ENCODE measurements around the gene ST6GALNAC3. TPM values are rescaled to one million over a fixed set of nuclear protein-coding genes. Genes with fewer than 3 reads are reported as not detected.
"Not testable (repeated sequence)": the region's sequence is repeated elsewhere in the genome, so short reads cannot be mapped to it uniquely, and the experiment has no call there.

ST6GALNAC3 gene
- total and polyA plus RNA-seq, 4 donors, result 0.50 to 20.2 (median 5.9) TPM

DNA sequence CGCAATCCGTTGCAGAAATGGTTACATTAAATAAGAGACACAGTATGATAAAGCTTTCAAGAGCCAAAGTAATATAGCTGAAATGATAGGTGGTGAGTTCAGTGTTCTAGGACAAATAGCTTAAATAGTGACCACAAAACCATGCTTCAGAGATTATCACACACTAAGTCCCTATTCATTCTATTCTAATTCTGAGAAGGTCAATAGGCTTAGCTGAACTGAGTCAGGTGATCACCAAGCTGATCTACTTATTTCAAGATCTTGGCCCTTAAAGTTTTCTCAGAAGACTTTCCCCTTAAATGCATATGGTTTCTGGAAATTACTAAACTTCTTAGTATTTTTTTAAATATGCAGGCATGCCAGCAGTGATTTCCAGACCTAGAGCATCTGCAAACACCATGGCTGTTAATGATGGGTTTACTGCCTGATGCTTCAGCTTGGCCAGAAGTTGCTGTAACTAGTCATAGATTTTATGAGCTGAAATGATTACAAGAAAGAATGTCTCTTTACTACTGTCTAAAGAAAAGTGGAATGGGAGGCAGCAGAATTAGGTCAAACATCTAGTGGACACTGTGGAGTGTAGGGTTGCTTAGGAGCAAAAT is 242.9 kb downstream of the ST6GALNAC3 start:
- 95% methylated on average over 2 of the region's 2 CpGs for WGBS, 2 donors
- ATAC-seq (ENCODE audit: low FRiP score), result no peak
- Histone ChIP-seq H3K27me3 (ENCODE audit: control insufficient read depth in 1 of 2, insufficient read depth in 2 of 2, low read length in 1 of 2) (no peaks in the 10 kb centered on the region), H3K27ac (ENCODE audit: low read depth in 1 of 2, low read length in 2 of 2) (no peak overlapping the region), H3K4me3 (ENCODE audit: low read length in 2 of 2) (no peak overlapping the region), H3K4me1 (ENCODE audit: control insufficient read depth in 1 of 2, insufficient read depth in 2 of 2, low read length in 2 of 2) (no peaks in the 10 kb centered on the region), H3K36me3 (ENCODE audit: control insufficient read depth in 1 of 2, insufficient read depth in 2 of 2, low read length in 1 of 2) (peaks cover 0 to 3% of the 10 kb centered on the region in 2 donors), H3K9me3 (ENCODE audit: control insufficient read depth, low read length) (no peaks in the 10 kb centered on the region)
- intact Hi-C loops (cut with DNase I), result no loop called here
- DNase-seq, result no peak

DNA sequence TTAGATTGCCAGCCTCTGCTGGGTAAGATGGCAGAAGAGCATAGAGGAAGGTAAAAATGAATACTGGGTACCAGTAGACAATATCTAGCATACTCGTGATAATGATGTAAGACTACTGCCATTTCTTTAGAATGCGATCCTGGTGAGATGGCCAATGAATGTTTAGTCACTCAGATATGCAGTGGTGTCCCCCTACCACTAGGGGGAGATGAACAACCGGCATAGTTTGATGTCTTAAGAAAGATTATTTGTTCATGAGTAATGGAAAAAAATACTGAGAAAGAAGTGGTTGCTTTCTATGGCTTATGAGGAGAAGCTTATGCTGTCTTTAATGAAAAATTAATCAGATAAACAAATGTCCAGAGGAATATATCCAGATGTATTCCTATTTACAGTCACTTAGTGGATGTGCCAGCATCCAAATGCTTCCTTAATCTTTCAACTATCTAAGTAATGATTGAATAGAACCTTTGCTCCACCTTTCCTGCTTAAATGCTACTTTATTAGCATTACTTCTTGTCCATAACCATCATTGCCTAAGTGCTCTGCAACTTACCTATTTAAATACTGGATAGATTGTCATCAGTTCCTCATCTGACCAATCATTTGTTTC is 256.6 kb downstream of the ST6GALNAC3 start:
- WGBS, 2 donors, result 7 to 10% methylated on average over 3 of the region's 3 CpGs
- ATAC-seq (ENCODE audit: low FRiP score), result peak; percentile 71
- H3K36me3 ChIP-seq (ENCODE audit: control insufficient read depth in 1 of 2, insufficient read depth in 2 of 2, low read length in 1 of 2), result no peaks in the 10 kb centered on the region
- no peak overlapping the region for H3K4me3 ChIP-seq (ENCODE audit: low read length in 2 of 2)
- H3K9me3 ChIP-seq (ENCODE audit: control insufficient read depth, low read length), result no peaks in the 10 kb centered on the region
- intact Hi-C loops (cut with DNase I), result loop anchor here (2.0 to 10.0 kb wide), 4 partner anchors 176 to 796 kb away; partner anchors contain the start of gene ST6GALNAC5 (in 1 of the 2)
- DNase-seq, result no peak
- peaks cover 0 to 3% of the 10 kb centered on the region in 2 donors for H3K4me1 ChIP-seq (ENCODE audit: control insufficient read depth in 1 of 2, insufficient read depth in 2 of 2, low read length in 2 of 2)
- H3K27me3 ChIP-seq (ENCODE audit: control insufficient read depth in 1 of 2, insufficient read depth in 2 of 2, low read length in 1 of 2), result no peaks in the 10 kb centered on the region
- no peak overlapping the region for H3K27ac ChIP-seq (ENCODE audit: low read depth in 1 of 2, low read length in 2 of 2)

DNA sequence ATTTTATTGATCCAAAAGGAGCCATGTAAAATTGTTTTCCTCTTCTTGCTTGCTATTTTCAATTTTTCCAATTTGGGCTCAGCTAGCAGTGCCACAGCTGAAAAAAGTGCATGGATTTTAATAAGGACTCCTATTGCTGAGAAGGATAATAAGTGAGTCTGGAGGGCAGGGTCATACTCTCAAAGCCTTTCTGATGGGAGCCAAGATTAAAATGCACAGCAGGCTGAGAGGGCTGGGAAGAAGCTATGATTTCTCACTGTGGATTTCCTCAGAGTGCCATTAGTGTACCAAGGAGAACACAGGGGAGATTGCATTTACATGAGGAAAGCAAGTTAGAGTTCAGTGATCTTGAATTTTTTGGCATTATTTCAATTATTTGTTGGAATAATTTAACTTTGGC is 261.3 kb downstream of the ST6GALNAC3 start:
- Histone ChIP-seq H3K4me3 (ENCODE audit: low read length in 2 of 2) (no peak overlapping the region), H3K27ac (ENCODE audit: low read depth in 1 of 2, low read length in 2 of 2) (no peak overlapping the region), H3K4me1 (ENCODE audit: control insufficient read depth in 1 of 2, insufficient read depth in 2 of 2, low read length in 2 of 2) (peaks cover 0 to 6% of the 10 kb centered on the region in 2 donors), H3K36me3 (ENCODE audit: control insufficient read depth in 1 of 2, insufficient read depth in 2 of 2, low read length in 1 of 2) (no peaks in the 10 kb centered on the region), H3K9me3 (ENCODE audit: control insufficient read depth, low read length) (no peaks in the 10 kb centered on the region), H3K27me3 (ENCODE audit: control insufficient read depth in 1 of 2, insufficient read depth in 2 of 2, low read length in 1 of 2) (no peaks in the 10 kb centered on the region)
- DNase-seq (no peak), ATAC-seq (ENCODE audit: low FRiP score) (no peak)
- intact Hi-C loops (cut with DNase I), result loop anchor here in 1 of 2 donors (10.0 kb wide), 1 partner anchor 181 kb away; no protein-coding TSS in a partner anchor

DNA sequence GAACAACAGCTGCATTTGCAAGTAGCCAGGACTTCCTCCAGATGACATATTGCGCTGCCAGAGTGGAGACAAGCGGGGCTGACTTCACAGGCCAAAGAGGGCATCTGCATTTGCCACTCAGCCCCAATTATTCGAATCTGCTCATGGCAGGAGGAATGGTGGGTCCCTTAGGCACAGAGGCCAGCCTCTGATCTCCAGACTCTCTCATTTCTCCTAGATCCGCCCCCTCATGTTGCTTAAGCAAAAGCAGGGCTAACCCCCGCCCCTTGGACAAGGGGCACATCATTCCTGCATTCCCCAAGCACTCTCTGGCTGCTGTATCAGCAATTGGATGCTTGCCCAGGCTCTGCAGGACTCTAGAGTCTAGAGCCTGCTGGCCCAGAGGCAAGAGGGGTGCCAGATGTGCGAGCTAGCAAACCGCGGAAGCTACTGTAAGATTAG is 262.4 kb downstream of the ST6GALNAC3 start:
- Histone ChIP-seq H3K4me3 (ENCODE audit: low read length in 2 of 2) (no peak overlapping the region), H3K36me3 (ENCODE audit: control insufficient read depth in 1 of 2, insufficient read depth in 2 of 2, low read length in 1 of 2) (no peaks in the 10 kb centered on the region), H3K27ac (ENCODE audit: low read depth in 1 of 2, low read length in 2 of 2) (no peak overlapping the region), H3K27me3 (ENCODE audit: control insufficient read depth in 1 of 2, insufficient read depth in 2 of 2, low read length in 1 of 2) (no peaks in the 10 kb centered on the region), H3K9me3 (ENCODE audit: control insufficient read depth, low read length) (no peaks in the 10 kb centered on the region), H3K4me1 (ENCODE audit: control insufficient read depth in 1 of 2, insufficient read depth in 2 of 2, low read length in 2 of 2) (peaks cover 0 to 3% of the 10 kb centered on the region in 2 donors)
- ATAC-seq (ENCODE audit: low FRiP score), result peak; percentile 54
- DNase-seq, result peak; percentile 79 to 84
- 32 to 34% methylated on average over 8 of the region's 8 CpGs for WGBS, 2 donors
- intact Hi-C loops (cut with DNase I), result loop anchor here in 1 of 2 donors (10.0 kb wide), 1 partner anchor 182 kb away; no protein-coding TSS in a partner anchor

DNA sequence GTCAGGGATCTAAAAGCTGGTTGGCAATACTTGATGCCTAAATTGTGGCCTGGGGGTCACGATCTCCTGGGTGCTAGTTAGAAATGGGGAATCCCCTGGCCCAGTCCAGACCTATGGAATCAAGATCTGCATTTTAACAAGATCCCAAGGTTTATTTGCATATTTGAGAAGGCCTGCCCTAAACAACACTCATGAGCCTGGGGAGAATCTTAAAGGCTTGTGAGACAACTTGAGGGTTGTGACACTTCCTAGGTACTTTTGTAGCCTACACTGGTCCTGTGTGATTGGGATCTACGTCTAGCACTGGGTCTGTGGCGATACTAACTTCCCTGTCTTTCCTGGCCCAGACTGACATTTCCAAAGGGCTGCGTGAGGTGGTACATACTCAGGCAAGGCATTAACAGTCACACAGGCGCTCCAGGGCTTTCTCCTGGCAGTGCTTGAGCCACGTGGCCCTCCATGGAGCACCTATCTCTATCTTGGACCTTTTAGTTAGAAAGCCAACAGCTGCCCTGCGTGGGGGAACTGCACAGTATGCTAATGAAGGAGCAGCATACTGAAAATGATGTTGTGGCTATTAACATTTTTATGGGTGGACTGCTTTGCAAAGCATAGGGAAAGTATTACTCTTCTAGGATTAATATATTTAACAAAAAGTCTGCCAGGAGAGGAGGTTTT is 263.1 kb downstream of the ST6GALNAC3 start:
- DNase-seq, result no peak
- Histone ChIP-seq H3K27ac (ENCODE audit: low read depth in 1 of 2, low read length in 2 of 2) (no peak overlapping the region), H3K4me1 (ENCODE audit: control insufficient read depth in 1 of 2, insufficient read depth in 2 of 2, low read length in 2 of 2) (peaks cover 0 to 3% of the 10 kb centered on the region in 2 donors), H3K36me3 (ENCODE audit: control insufficient read depth in 1 of 2, insufficient read depth in 2 of 2, low read length in 1 of 2) (no peaks in the 10 kb centered on the region), H3K27me3 (ENCODE audit: control insufficient read depth in 1 of 2, insufficient read depth in 2 of 2, low read length in 1 of 2) (no peaks in the 10 kb centered on the region), H3K9me3 (ENCODE audit: control insufficient read depth, low read length) (no peaks in the 10 kb centered on the region), H3K4me3 (ENCODE audit: low read length in 2 of 2) (no peak overlapping the region)
- WGBS, 2 donors, result 87 to 95% methylated on average over 7 of the region's 7 CpGs
- intact Hi-C loops (cut with DNase I), result loop anchor here in 1 of 2 donors (2.0 to 10.0 kb wide), 2 partner anchors 79 to 183 kb away; no protein-coding TSS in a partner anchor
- ATAC-seq (ENCODE audit: low FRiP score), result no peak

DNA sequence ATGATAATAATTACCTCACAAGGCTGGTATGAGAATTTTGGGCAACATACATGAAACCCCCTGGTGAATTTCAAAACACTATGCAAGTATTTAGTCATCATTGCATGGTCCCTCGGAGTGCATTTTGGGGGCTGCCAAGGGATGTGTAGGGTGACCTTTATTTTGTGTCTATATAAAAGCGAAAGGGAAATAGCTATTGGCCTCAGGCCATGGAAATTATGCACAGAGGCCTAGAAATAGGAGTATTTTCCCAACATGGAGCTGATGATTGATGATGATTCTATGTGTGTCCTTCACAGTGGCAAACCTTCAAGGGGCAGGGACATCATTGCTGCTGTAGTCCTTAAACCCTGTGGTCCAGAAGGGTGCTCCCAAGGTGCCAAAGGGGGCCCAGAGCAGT is 265.5 kb downstream of the ST6GALNAC3 start:
- no peaks in the 10 kb centered on the region for H3K9me3 ChIP-seq (ENCODE audit: control insufficient read depth, low read length)
- no peak overlapping the region for H3K4me3 ChIP-seq (ENCODE audit: low read length in 2 of 2)
- ATAC-seq (ENCODE audit: low FRiP score) (no peak), DNase-seq (no peak)
- H3K36me3 ChIP-seq (ENCODE audit: control insufficient read depth in 1 of 2, insufficient read depth in 2 of 2, low read length in 1 of 2), result no peaks in the 10 kb centered on the region
- intact Hi-C loops (cut with DNase I), result no loop called here
- peaks cover 0 to 3% of the 10 kb centered on the region in 2 donors for H3K4me1 ChIP-seq (ENCODE audit: control insufficient read depth in 1 of 2, insufficient read depth in 2 of 2, low read length in 2 of 2)
- no peak overlapping the region for H3K27ac ChIP-seq (ENCODE audit: low read depth in 1 of 2, low read length in 2 of 2)
- no peaks in the 10 kb centered on the region for H3K27me3 ChIP-seq (ENCODE audit: control insufficient read depth in 1 of 2, insufficient read depth in 2 of 2, low read length in 1 of 2)
- WGBS, 2 donors, result 49 to 65% methylated on average over 2 of the region's 2 CpGs

DNA sequence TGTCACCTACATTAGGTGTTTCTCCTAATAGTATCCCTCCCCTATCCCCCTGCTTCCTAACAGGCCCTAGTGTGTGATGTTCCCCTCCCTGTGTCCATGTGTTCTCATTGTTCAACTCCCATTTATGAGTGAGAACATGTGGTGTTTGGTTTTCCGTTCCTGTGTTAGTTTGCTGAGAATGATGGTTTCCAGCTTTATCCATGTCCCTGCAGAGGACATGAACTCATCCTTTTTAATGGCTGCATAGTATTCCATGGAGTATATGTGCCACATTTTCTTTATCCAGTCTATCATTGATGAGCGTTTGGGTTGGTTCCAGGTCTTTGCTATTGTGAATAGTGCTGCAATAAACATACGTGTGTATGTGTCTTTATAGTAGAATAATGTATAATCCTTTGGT is 267.3 kb downstream of the ST6GALNAC3 start:
- H3K36me3 ChIP-seq (ENCODE audit: control insufficient read depth in 1 of 2, insufficient read depth in 2 of 2, low read length in 1 of 2); H3K27me3 ChIP-seq (ENCODE audit: control insufficient read depth in 1 of 2, insufficient read depth in 2 of 2, low read length in 1 of 2); ATAC-seq (ENCODE audit: low FRiP score); H3K27ac ChIP-seq (ENCODE audit: low read depth in 1 of 2, low read length in 2 of 2); H3K9me3 ChIP-seq (ENCODE audit: control insufficient read depth, low read length); H3K4me1 ChIP-seq (ENCODE audit: control insufficient read depth in 1 of 2, insufficient read depth in 2 of 2, low read length in 2 of 2); H3K4me3 ChIP-seq (ENCODE audit: low read length in 2 of 2); DNase-seq; intact Hi-C loops (cut with DNase I): not testable (repeated sequence)
- 94 to 97% methylated on average over 3 of the region's 3 CpGs for WGBS, 2 donors

DNA sequence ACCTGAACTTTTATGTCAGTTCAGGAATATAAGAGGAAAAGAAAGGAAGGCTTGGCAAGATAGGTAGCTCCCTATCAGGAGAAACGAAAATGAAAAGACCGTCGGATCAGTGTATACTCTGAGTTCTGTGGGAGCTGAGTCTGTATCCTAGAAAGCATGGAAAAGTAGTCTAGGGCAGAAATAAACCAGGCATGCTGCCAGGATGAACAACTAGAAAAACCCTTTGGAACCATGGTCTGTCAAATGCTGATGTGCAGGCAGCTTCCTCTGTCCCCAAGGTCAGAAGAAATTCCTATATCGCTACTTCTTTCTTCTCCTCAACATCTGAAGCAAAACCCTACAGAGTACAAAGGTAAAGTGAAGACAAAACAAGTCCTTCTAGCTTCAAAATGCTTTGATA is 268.8 kb downstream of the ST6GALNAC3 start:
- Histone ChIP-seq H3K9me3 (ENCODE audit: control insufficient read depth, low read length) (no peaks in the 10 kb centered on the region), H3K4me1 (ENCODE audit: control insufficient read depth in 1 of 2, insufficient read depth in 2 of 2, low read length in 2 of 2) (peaks cover 0 to 3% of the 10 kb centered on the region in 2 donors), H3K36me3 (ENCODE audit: control insufficient read depth in 1 of 2, insufficient read depth in 2 of 2, low read length in 1 of 2) (no peaks in the 10 kb centered on the region), H3K4me3 (ENCODE audit: low read length in 2 of 2) (no peak overlapping the region), H3K27ac (ENCODE audit: low read depth in 1 of 2, low read length in 2 of 2) (no peak overlapping the region), H3K27me3 (ENCODE audit: control insufficient read depth in 1 of 2, insufficient read depth in 2 of 2, low read length in 1 of 2) (no peaks in the 10 kb centered on the region)
- WGBS, 2 donors, result 12 to 18% methylated on average over 4 of the region's 4 CpGs
- intact Hi-C loops (cut with DNase I), result no loop called here
- ATAC-seq (ENCODE audit: low FRiP score) (no peak), DNase-seq (no peak)

Measured in aorta (tissue), 5 donors.